PC-9 (cell line): Measurements from ENCODE around the gene AP3B1. TPM values are rescaled to one million over a fixed set of nuclear protein-coding genes. Genes with fewer than 3 reads are reported as not detected.

Experiments used
- BruUV-seq: library from RNA; stranded (reverse); fragments of 400-500 nt; replicated peaks from 2 replicates; lab custom pipeline; 2021; lab: Mats Ljungman, UMichigan
- CTCF ChIA-PET: fragments of 300-600 bp; sonication (Branson Sonifier 250); formaldehyde crosslinking; loops from one replicate; lab custom pipeline; 2022; ENCODE audit warnings: antibody characterized with exemption; lab: Charles Lee
- POLR2A ChIA-PET: fragments of 300-600 bp; sonication (Branson Sonifier 250); formaldehyde crosslinking; loops from one replicate; lab custom pipeline; 2022; ENCODE audit warnings: antibody characterized with exemption; ENCODE audit not compliant: unreplicated experiment; lab: Charles Lee
- DNase-seq, 2 experiments: peaks; one replicate each; pipeline versions ENCODE4 v3.0.0 to v3.0.0-alpha.2; 2015 to 2022; ENCODE audit warnings: mixed read lengths in 1 of 2
- H2AFZ ChIP-seq: fragments of 200-600 bp; sonication (generic); 2 replicates; pipeline ENCODE4 v1.8.1; 2017; ENCODE audit warnings: antibody characterized with exemption
- H3F3A ChIP-seq: fragments of 200-600 bp; sonication (generic); 2 replicates; pipeline ENCODE4 v1.8.1; 2017; ENCODE audit warnings: antibody characterized with exemption, mild to moderate bottlenecking, low read depth; ENCODE audit not compliant: insufficient read depth
- H3K27ac ChIP-seq: fragments of 200-600 bp; sonication (generic); 2 replicates; pipeline ENCODE4 v1.6.1; 2016; ENCODE audit warnings: mixed run types
- H3K27me3 ChIP-seq: fragments of 200-600 bp; sonication (generic); 2 replicates; pipeline ENCODE4 v1.6.1; 2016; ENCODE audit warnings: low read depth, mixed run types; ENCODE audit not compliant: insufficient read depth
- H3K36me3 ChIP-seq: fragments of 200-600 bp; sonication (generic); 2 replicates; pipeline ENCODE4 v1.6.1; 2016; ENCODE audit warnings: low read depth, mixed run types
- H3K4me1 ChIP-seq: fragments of 200-600 bp; sonication (generic); replicated peaks from 2 replicates; pipeline ENCODE4 v1.6.1; 2016; ENCODE audit warnings: mixed run types; ENCODE audit not compliant: insufficient read depth
- H3K4me2 ChIP-seq: fragments of 200-600 bp; sonication (generic); 2 replicates; pipeline ENCODE4 v1.6.1; 2017; ENCODE audit warnings: mixed run types
- H3K4me3 ChIP-seq: fragments of 200-600 bp; sonication (generic); 2 replicates; pipeline ENCODE4 v1.6.1; 2016; ENCODE audit warnings: mixed run types
- H3K79me2 ChIP-seq: fragments of 200-600 bp; sonication (generic); 2 replicates; pipeline ENCODE4 v1.6.1; 2017; ENCODE audit warnings: low read depth, mixed run types
- H3K9me2 ChIP-seq: fragments of 200-600 bp; sonication (generic); 2 replicates; pipeline ENCODE4 v1.8.1; 2017; ENCODE audit warnings: mild to moderate bottlenecking; ENCODE audit not compliant: insufficient read depth
- H3K9me3 ChIP-seq: fragments of 200-600 bp; sonication (generic); 2 replicates; pipeline ENCODE4 v1.8.1; 2016; ENCODE audit warnings: low read depth; ENCODE audit not compliant: insufficient read depth
- H4K20me1 ChIP-seq: fragments of 200-600 bp; sonication (generic); 2 replicates; pipeline ENCODE4 v1.8.1; 2017; ENCODE audit not compliant: insufficient read depth
- CTCF ChIP-seq: fragments of 200-600 bp; sonication (generic); conservative IDR thresholded peaks from 2 replicates; pipeline ENCODE4 v1.6.1; 2017; ENCODE audit warnings: mixed run types, antibody characterized with exemption, mild to moderate bottlenecking, moderate library complexity
- EZH2 ChIP-seq: fragments of 200-600 bp; sonication (generic); IDR thresholded peaks from 2 replicates; pipeline ENCODE4 v1.8.0; 2017; ENCODE audit warnings: antibody characterized with exemption, low read depth
- intact Hi-C: fragments of 100-400 bp; cut with micrococcal nuclease; formaldehyde crosslinking; loops from one replicate; pipeline ENCODE4 v1.10.0; 2022; ENCODE audit not compliant: unreplicated experiment
- total RNA-seq: library from RNA; stranded (reverse); gene quantifications from 2 replicates; pipeline ENCODE4 v1.2.3, GENCODE V29; 2021

Gene AP3B1
- total RNA-seq, 1 experiment from 2014 or later = 44.0 TPM

GRCh38 chr5:78264600-78264999 lies 29.9 kb downstream of the AP3B1 start:
- no peaks in the 10 kb centered on the region for H3K9me3 ChIP-seq
- intact Hi-C loops = no loop called here
- H3K79me2 ChIP-seq = no peaks in the 10 kb centered on the region; the same call in 1 of the 2 replicates
- H3K9me2 ChIP-seq = no peaks in the 10 kb centered on the region
- ChIA-PET CTCF (no interaction called here), POLR2A (no interaction called here)
- H3K36me3 ChIP-seq = peaks cover 11% of the 10 kb centered on the region; the same call in 1 of the 2 replicates
- no peak overlapping the region for H3K27ac ChIP-seq
- H3K27me3 ChIP-seq = no peaks in the 10 kb centered on the region
- no peaks in the 10 kb centered on the region for H3F3A ChIP-seq
- TF ChIP-seq EZH2 = no peak
- no peak for TF ChIP-seq CTCF
- no peak for DNase-seq
- 0 out of 2 replicates have a peak, but pooled peaks cover 4% of the 10 kb centered on the region for H4K20me1 ChIP-seq
- H3K4me3 ChIP-seq = no peak overlapping the region
- no TSS peak for BruUV-seq
- no peak overlapping the region for H3K4me2 ChIP-seq
- H3K4me1 ChIP-seq = no peaks in the 10 kb centered on the region
- H2AFZ ChIP-seq = no peak overlapping the region

- Histone ChIP-seq H3K4me3 (no peak overlapping the region), H3K79me2 (0 out of 2 replicates have a peak, but pooled peaks cover under 1% of the 10 kb centered on the region), H4K20me1 (no peaks in the 10 kb centered on the region), H3K36me3 (peaks cover 11% of the 10 kb centered on the region; the same call in 1 of the 2 replicates), H3K4me2 (no peak overlapping the region), H3K4me1 (no peaks in the 10 kb centered on the region), H3K9me2 (no peaks in the 10 kb centered on the region), H3K9me3 (no peaks in the 10 kb centered on the region), H2AFZ (no peak overlapping the region), H3K27ac (no peak overlapping the region), H3F3A (no peaks in the 10 kb centered on the region), H3K27me3 (no peaks in the 10 kb centered on the region)
- ChIA-PET POLR2A (interaction anchor here (0.6 kb wide), 1 partner anchor 34 kb away, joined by 3 read pairs; the partner anchor contains the start of gene AP3B1), CTCF (no interaction called here)
- BruUV-seq = no TSS peak
- intact Hi-C loops = no loop called here
- no peak for DNase-seq
- TF ChIP-seq CTCF = no peak
- TF ChIP-seq EZH2 = no peak
These were observed 33.7 kb downstream of the AP3B1 start for GRCh38 chr5:78260771-78261170.

- Histone ChIP-seq H3K4me1 (no peaks in the 10 kb centered on the region), H3K9me3 (no peaks in the 10 kb centered on the region), H3K36me3 (no peaks in the 10 kb centered on the region), H3K27ac (no peak overlapping the region), H3K79me2 (0 out of 2 replicates have a peak, but pooled peaks cover 4% of the 10 kb centered on the region), H3F3A (no peaks in the 10 kb centered on the region), H2AFZ (no peak overlapping the region), H3K4me3 (no peak overlapping the region), H3K27me3 (no peaks in the 10 kb centered on the region), H3K4me2 (no peak overlapping the region), H3K9me2 (no peaks in the 10 kb centered on the region), H4K20me1 (no peaks in the 10 kb centered on the region; the same call in 1 of the 2 replicates)
- BruUV-seq = no TSS peak
- ChIA-PET POLR2A (no interaction called here), CTCF (no interaction called here)
- intact Hi-C loops = no loop called here
- no peak for DNase-seq
- TF ChIP-seq EZH2 (no peak), CTCF (no peak)
These were observed 41.3 kb downstream of the AP3B1 start for GRCh38 chr5:78253201-78253600.
